Activated T-helper 1 cell treated with Interleukin-2 at 50 U/mL for 16 hours (primary cell): Measurements from ENCODE around the gene DCDC2C.

Source experiments
- DNase-seq: peaks from one replicate; pipeline ENCODE4 v3.0.0-alpha.2; 2020; ENCODE audit warnings: low read depth

DCDC2C gene

DNA sequence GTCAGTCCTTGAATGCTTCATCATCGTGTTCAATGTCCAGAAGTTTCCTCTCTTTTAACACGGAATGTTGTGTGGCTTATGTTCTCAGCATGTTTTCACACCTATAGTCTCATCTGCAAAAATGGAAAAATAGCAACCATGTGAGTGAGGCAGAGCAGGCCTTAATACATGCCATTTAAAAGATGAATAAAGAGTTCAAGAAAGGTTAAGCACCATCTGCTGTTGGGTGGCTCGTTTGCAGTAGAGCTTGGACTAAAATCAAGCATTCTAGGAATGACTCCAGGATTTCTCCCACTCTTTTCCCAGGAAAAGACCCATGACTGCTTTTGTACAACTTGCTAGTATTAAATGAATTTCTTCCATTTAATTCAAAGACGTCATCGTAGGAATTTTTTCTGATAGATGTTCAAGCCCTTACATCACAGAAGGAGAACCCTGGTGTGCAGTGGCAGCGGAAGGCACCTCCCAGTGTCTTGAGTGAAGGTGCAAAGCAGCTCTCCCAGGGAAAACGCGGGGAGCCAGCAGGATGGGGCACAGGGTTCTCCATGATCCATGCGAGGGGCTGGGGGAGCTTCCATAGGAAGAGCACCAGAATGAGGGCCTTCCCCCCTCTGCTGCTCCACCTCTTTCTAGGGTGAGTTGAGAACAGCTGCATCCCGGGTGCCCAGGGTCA is 9.6 kb downstream of the DCDC2C start:
- no peak for DNase-seq

GRCh38 chr2:3718679-3719078 is 15.3 kb downstream of the DCDC2C start:
- no peak for DNase-seq

- DNase-seq: no peak
Observed at GRCh38 chr2:3725002-3725401, 21.6 kb downstream of the DCDC2C start.

GRCh38 chr2:3725458-3726250 is 22.3 kb downstream of the DCDC2C start:
- no peak for DNase-seq

- no peak for DNase-seq
Observed at GRCh38 chr2:3726511-3726910, 23.1 kb downstream of the DCDC2C start.

- no peak for DNase-seq
Observed at GRCh38 chr2:3727397-3728045, 24.1 kb downstream of the DCDC2C start.

DNA sequence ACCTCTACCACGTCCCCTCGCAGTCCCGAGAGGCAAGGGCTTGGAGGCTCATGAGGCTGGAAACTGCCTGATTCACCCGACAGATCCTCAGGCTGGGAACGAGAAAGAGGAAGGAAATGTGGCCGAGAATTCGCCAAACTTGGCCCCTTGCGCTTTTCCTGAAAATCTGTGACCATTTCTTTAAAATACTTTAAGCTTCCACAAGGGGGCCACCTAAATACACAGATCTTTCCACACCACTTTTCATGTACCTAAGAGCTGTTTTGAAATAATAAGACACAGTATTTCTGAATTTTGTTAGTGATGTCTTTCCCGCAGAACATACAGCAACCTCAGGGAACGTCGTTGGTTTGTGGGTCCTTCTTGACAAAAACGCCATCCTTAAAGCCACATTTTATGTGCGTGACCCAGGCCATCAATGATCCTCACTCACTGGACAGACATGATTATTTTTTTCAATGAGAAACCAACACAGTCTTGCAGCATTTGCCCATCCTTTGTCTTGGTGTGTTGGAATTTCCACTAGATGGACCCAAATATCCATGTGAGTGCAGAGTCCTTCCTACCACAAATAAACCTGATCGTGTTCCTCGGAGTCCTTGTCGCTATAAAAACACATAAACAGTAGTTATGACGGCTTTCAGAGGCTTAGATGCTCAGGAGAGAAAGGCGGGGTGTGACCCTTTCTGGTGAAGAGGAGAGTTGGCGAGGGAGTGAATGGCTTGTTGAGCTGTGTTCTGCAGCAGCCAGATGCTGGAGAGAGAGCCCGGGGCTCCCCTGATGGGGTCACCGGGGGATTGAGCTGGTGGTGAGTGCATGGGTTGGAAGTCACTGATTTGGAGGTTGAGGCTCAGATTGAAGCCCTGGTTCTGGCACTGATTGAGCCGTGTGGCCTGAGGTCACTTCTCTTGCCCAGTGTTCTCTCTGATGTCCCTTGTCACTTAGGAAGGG is 25.0 kb downstream of the DCDC2C start:
- no peak for DNase-seq

DNA sequence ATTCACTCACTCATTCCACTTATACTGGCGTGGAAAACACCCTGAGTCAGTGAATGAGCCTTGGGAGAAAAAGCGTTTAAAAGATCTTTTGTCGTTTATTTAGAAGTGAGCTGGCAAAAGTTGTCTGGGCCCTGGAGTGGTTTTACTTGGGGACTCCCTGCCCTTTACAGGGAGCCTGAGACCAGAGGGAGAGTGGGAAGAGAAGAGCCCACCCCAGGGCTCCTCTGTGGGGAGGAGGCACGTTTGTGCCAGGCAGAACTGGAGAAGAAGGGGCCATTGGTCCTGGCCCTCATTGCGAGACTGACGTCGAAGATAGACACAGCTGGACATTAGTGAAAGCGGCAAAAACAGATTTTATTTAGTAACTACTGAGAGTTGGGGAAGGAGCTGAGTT is 25.7 kb downstream of the DCDC2C start:
- DNase-seq: no peak

GRCh38 chr2:3729786-3730185 is 26.4 kb downstream of the DCDC2C start:
- no peak for DNase-seq

- DNase-seq: no peak
Observed at GRCh38 chr2:3730646-3731045, 27.3 kb downstream of the DCDC2C start.

DNA sequence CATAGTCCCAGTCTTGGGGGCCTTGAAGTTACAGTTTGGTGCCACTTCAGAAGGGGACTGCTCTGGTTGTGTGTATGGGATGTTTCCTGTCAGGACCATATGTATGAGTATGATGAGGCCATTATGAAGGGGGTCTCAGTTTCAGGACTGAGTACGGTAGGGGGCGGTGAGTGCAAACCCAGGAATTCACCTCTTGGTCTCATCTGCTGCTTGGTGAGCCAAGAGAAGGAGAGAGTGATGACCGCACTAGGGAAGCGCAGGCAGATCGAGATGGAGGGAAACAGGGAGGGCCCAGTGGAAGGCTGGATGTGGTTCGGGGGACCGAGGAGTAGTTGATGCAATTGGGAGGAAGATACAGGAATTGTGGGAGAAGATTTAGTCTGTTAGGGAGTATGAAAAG is 28.5 kb downstream of the DCDC2C start:
- DNase-seq: no peak

DNA sequence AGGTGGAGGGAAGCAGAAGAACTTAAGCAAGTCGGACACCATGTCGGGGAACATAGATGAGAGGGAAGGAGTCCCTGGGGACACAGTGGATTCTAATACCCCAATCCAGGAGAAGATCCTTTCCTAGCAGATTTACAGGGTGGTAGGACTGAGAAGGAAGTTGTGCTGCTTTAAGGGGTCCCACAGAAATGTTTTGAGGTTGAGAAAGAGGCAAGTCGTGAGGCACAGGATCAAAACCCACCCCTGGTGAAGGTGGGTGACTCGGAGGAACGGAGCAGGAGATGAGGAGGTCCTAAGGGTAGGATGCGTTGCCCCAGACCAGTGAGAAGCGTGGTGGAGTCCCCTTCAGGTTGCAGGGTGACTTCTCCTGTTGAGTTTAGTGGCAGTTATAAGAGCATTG is 32.7 kb downstream of the DCDC2C start:
- no peak for DNase-seq

DNA sequence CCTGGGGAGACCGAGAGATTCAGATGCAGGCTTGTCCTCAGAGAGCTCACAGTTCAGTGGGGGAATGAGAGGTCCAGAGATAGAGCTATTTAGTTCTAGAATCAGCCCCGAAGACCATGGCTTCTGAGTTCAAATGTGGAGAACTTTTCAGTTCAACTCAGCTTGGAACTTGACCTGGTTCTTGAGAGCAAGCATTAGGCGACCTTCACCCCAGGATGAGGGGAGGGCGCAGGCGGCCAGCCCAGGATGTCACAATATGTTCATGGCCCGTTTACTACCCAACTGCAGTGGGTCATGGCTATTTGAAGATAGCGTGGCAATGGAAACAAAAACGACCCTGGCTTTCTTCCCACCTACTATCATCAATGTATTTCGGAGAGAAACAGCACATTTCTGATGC is 33.8 kb downstream of the DCDC2C start:
- DNase-seq: no peak

DNA sequence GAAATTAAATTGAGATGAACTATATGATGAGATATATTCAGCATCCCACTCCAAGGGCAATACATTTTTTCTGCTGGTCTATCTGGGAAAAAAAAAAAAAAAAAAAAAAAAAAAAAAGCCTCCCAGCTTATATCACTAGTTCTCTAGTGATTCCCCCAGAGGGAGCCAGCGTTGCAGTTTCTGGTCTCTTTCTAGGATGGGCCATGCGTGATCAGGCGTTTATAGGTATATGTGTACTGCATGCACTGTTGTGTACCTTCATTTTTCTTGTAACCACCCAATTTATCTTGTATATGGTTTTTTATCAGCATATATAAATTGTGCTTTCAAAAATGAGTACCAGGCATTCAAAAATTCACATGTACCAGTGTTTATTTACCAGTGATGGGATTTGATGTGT is 35.1 kb downstream of the DCDC2C start:
- no peak for DNase-seq

GRCh38 chr2:3739313-3739712 is 35.9 kb downstream of the DCDC2C start:
- DNase-seq: no peak

- DNase-seq: no peak
Observed at GRCh38 chr2:3741396-3741795, 38.0 kb downstream of the DCDC2C start.

DNA sequence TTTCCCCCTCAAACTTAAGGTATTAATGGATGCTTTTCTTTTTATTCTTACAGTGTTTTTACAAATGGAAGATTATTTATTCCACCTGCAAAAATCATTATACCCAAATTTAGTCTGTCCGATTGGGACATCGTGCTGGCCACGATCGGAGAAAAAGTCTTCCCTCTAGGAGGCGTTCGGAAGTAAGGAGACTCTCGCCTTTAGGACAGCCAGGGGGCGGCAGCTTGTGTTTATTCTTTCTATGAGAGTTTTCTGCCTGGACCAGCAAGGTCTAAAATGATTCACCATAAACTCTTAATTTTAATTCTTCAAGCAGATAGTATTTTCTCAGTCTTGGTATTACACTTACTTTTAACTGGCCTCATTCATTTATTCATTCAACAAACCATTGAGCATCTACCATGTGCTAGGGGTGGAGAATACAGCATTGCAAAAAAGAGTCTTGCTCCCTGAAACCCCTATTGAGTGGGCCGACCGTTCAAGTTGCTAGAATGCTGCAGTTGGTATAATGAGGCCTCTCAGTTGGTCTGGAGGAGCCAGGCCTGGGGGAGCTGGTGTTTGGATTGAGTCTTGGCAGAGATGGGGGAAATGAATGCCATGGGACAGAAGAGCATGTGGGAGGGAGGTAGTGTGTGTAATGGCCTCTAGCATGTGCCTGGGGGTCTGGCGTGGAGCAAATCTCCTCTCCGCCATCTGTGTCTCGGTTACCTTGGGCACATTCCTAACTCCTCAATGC is 38.7 kb downstream of the DCDC2C start:
- no peak for DNase-seq

- DNase-seq: no peak
Observed at GRCh38 chr2:3742743-3743508, 39.6 kb downstream of the DCDC2C start.

DNA sequence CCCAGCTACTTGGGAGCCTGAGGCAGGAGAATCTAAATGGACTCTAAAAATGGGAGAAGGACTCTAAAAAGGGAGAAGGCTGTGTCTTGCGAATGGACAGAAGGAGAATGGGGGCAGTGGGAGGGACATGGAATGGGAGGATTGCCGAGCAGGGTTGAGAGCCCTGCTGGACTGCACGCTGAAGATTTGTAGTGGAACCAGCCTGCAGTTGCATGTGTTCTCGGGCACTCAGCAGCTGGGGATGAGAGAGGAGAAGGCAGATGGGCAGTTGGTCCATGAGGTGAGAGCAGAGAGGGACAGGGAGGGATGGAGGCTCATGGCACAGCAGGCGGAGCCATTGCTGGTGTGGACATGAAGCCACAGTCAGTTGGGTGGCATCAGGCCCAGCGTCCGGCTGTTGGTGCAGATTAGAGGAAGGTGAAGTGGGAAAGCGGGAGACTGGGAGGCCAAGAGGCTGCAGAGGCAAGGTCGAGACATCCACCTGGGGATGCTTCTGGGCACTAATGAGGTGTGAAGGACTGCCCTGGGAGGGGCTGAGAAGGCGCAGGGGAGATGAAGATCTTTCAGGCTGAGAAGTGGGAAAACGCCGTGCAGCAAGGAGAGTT is 40.7 kb downstream of the DCDC2C start:
- DNase-seq: no peak

- no peak for DNase-seq
Observed at GRCh38 chr2:3745920-3746319, 42.5 kb downstream of the DCDC2C start.
